ENCODE results near the gene NINL.
A peak's percentile ranks its signal among the peaks of the same experiment; 100 is the strongest.
"Not testable (repeated sequence)": the region's sequence is repeated elsewhere in the genome, so short reads cannot be mapped to it uniquely, and the experiment has no call there.

NINL gene

GRCh38 chr20:25551413-25552215, 33.7 kb downstream of the NINL start:
- no peak for DNase-seq (ENCODE audit: low spot score)

DNA sequence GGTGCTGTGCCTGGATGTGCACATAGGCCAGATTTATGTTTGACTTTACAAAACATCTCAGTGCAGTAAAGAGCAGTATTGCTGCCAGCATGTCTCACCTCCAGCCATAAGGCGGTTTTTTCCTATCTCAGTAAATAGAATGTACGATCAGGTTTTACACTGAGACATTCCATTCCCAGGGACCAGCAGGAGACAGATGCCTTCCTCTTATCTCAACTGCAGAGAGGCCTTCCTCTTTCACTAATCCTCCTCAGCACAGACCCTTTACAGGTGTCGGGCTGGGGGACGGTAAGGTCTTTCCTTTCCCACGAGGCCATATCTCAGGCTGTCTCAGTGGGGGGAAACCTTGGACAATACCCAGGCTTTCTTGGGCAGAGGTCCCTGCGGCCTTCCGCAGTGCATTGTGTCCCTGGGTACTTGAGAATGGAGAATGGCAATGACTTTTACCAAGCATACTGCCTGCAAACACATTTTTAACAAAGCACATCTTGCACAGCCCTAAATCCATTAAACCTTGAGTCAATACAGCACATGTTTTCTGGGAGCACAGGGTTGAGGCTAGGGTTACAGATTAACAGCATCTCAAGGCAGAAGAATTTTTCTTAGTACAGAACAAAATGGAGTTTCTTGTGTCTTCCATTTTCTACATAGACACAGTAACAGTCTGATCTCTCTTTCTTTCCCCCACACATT, 34.5 kb downstream of the NINL start:
- not testable (repeated sequence) for DNase-seq (ENCODE audit: low spot score)

DNA sequence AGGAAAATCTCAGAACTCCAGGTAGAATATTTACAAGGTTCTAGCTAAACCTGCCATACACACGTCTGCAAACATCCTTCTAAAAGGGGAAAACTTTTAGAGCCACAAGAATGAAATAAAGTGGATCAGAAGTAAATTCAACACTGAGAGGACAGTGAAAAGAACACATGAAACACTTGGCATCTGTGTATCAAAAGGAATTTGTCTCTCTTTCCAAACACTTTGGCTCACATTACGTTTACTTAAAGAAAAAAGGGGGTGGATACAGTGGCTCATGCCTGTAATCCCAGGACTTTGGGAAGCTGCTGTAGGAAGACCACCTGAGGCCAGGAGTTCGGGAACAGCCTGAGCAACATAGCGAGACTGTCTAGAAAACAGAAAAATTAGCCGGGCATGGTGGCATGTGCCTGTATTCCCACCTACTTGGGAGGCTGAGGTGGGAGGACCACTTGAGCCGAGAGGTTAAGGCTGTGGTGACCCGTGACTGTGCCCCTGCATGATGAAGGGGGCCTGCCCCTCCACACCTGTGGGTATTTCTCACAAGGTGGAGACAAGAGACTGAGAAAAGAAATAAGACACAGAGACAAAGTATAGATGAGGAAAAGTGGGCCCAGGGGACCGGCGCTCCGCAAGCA, 35.4 kb downstream of the NINL start:
- no peak for DNase-seq (ENCODE audit: low spot score)

DNA sequence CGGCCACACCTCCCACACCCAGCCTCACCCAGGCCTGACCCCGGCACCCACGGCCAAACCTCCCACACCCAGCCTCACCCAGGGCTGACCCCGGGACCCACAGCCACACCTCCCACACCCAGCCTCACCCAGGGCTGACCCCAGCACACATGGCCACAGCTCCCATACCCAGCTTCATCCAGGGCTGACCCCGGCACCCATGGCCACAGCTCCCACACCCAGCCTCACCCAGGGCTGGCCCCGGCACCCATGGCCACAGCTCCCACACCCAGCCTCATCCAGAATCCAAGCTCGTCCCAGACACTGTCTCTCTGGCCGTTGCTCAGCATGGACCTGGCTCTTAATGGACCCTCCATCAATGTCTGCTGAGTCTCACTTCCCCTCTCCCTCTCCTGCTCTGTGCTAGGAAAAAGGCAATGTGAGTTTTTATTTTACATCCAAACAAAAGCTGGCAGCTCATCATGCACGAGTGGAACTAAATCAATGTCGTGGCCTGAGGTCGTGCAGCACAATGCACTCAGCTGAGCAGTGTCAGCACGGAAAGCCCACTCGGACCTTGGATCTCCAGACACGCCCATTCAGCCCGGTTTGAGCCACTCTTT, 36.1 kb downstream of the NINL start:
- no peak for DNase-seq (ENCODE audit: low spot score)

DNA sequence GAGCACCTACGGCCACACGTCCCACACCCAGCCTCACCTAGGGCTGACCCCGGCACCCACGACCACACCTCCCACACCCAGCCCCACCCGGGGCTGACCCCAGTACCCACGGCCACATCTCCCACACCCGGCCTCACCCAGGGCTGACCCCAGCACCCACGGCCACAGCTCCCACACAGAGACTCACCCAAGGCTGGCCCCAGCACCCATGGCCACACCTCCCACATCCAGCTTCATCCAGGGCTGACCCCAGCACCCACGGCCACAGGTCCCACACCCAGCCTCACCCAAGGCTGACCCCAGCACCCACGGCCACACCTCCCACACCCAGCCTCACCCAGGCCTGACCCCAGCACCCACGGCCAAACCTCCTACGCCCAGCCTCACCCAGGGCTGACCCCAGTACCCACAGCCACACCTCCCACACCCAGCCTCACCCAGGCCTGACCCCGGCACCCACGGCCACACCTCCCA, 36.7 kb downstream of the NINL start:
- DNase-seq (ENCODE audit: low spot score): no peak

GRCh38 chr20:25547999-25548398, 37.3 kb downstream of the NINL start:
- no peak for DNase-seq (ENCODE audit: low spot score)

- DNase-seq (ENCODE audit: low spot score): peak; percentile 86
Measured at GRCh38 chr20:25547063-25547462, 38.3 kb downstream of the NINL start.

- no peak for DNase-seq (ENCODE audit: low spot score)
Measured at GRCh38 chr20:25546048-25546447, 39.3 kb downstream of the NINL start.

- DNase-seq (ENCODE audit: low spot score): no peak
Measured at GRCh38 chr20:25545171-25545570, 40.2 kb downstream of the NINL start.

- DNase-seq (ENCODE audit: low spot score): peak; percentile 66
Measured at GRCh38 chr20:25544734-25545133, 40.6 kb downstream of the NINL start.

- DNase-seq (ENCODE audit: low spot score): no peak
Measured at GRCh38 chr20:25544311-25544710, 41.0 kb downstream of the NINL start.

GRCh38 chr20:25543068-25543467, 42.3 kb downstream of the NINL start:
- no peak for DNase-seq (ENCODE audit: low spot score)

- DNase-seq (ENCODE audit: low spot score): no peak
Measured at GRCh38 chr20:25541676-25542075, 43.7 kb downstream of the NINL start.

DNA sequence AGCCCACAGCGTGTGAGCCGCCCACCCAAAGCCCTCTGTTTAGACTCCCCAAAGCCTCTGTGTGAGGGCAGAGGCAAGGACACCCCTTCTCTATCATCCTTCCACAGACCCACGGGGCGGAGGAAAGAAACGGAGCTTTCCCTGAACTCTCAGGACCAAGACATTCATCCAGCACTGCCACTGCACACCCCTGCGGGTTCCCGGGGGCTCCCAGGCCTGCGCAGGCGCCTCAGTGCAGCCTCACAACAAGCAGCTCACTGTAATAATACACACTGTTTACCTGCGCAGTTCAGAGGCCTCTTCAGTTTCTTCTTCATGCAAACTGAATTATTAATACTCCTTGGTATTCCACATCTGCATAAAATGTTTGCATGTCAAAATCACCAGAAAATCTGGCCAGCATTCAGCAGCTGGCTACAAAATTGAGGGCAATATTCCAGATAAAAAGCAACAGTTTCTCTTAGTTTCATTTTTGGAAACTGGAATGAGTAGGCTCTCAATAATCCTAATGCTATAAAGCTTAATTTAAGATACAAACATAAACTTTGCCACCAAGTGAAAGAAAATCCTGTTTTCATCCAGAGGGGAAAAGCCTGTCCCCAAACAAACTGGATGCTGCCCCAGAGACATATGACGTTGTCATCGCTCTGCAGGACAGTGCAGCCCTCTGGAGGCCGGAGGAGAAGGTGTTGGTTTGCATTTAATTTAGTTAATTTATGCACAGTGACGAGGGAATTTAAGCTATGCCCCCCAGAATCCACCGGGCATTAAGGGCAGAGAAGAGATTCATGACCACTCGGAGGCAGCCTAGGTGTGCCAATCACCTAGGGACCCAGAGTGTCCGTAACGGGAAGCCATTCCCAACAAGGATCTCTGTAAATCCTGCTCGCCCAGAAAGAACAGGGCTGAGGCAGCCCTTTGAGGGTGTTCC, 45.3 kb downstream of the NINL start:
- peak; percentile 75 for DNase-seq (ENCODE audit: low spot score)

GRCh38 chr20:25538838-25539665, 46.3 kb downstream of the NINL start:
- DNase-seq (ENCODE audit: low spot score): no peak

DNA sequence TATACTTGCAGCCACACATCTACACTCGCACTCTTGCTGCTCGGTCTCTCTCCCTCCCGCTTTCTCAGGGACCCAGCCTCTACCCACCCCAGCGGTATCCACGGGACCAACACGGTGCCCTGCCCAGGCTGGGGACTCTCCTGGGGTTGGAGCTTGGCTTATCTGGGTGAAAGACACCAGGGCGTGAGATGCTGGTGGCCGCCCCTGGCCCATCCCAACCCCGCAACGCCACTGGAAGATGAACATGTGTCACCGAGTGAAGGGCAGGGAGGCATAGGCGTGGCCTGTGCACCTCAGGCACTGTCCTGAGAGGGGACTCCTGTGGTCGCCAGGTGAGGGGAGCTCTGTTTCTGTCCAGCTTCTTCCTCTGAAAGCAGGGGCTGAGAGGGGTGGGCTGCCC, 47.4 kb downstream of the NINL start:
- no peak for DNase-seq (ENCODE audit: low spot score)

DNA sequence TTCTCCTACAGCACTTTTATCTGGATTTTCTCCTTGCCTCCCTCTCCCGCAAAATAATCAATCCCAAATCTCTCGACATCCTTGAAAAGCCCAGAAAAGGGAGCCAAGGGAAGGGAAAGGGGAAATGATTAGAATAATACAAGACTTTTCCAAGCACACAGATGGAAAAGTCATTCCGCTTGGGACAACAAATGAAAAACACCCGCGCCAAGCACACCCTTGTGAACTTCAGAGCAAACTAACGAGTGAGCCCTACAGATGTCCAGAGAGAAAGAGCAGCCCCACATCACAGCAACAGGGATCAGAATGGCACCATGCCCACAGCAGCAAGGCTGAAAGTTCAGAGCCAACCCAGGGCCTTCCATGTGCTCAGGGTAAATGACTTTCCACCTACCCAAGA, 49.6 kb downstream of the NINL start:
- no peak for DNase-seq (ENCODE audit: low spot score)

- no peak for DNase-seq (ENCODE audit: low spot score)
Measured at GRCh38 chr20:25534845-25535244, 50.5 kb downstream of the NINL start.

DNA sequence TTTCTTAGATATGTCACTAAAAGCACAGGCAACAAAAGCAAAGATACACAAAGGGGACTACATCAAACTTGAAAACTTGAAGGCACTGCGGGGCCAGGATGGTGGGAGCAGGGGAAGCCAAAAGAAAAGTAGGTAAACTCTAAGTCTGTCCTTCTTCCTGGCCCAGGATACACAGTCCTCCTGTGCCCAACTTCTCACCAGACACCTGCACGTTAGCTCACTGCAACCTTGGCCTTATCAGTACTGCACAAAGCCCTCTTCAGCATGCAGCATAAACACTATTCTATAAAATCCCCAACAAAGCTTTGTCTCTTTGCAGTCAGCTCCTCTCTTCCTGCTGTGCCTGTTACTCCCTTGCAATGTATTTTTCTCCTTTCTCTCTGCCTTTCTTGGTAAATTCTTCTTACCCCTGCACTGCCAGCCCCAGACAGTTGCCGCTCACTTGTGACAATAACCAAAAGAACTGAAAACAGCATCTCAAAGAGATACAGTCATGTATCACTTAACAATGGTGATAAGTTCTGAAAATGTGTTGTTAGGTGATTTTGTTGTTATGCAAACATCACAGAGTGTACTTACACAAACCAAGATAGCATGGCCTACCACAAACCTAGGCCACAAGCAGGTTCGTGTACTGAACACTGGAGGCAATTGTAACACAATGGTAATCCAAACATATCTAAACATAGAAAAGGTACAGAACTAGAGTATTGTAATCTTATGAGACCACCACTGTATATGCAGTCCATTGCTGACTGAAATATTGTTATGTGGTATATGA, 51.2 kb downstream of the NINL start:
- no peak for DNase-seq (ENCODE audit: low spot score)

DNA sequence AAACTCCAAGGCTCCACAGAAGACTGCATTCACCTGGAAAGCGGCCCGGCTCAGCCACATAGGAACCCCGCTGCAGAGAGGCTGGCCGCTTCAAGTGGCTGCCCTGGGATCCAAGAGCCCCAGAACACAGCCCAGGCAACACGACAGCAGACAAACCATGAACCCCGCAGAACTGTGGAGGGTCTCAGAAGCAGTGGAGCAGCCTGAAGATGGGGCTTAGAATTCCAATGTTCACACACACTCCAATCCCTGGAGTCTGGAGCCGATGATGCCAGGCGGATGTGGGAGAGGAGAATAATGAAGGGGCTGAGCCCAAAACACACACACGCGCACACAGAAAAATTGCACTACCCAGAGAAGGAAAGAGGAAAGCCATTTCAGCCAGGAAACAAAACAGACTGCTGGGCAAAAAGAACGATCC, 52.4 kb downstream of the NINL start:
- DNase-seq (ENCODE audit: low spot score): no peak

Data from D341Med (cell line).